T-helper 2 cell treated with Interferon-gamma antibody and Interleukin-4, amounts not matched to agents 5 μg/mL and 100 μg/mL, for 36 hours (primary cell): ENCODE measurements around the gene MYRFL.
A peak's percentile ranks its signal among the peaks of the same experiment; 100 is the strongest.

Experiments used
- DNase-seq: peaks from one replicate; pipeline ENCODE4 v3.0.0; 2021; ENCODE audit warnings: low spot score
- H3K27ac Mint-ChIP-seq: one replicate; pipeline ENCODE4 v1.8.0; 2021; ENCODE audit warnings: mild to moderate bottlenecking, mixed read lengths
- H3K27me3 Mint-ChIP-seq: one replicate; pipeline ENCODE4 v1.8.0; 2021; ENCODE audit warnings: low read depth, mixed read lengths
- H3K36me3 Mint-ChIP-seq: one replicate; pipeline ENCODE4 v1.8.0; 2021; ENCODE audit warnings: low read depth, mixed read lengths
- H3K4me1 Mint-ChIP-seq: one replicate; pipeline ENCODE4 v1.8.0; 2021; ENCODE audit warnings: low read depth, mixed read lengths
- H3K4me3 Mint-ChIP-seq: one replicate; pipeline ENCODE4 v1.8.0; 2022; ENCODE audit warnings: mild to moderate bottlenecking, moderate library complexity, mixed read lengths
- H3K9me3 Mint-ChIP-seq: one replicate; pipeline ENCODE4 v1.8.0; 2021; ENCODE audit warnings: mixed read lengths

The MYRFL gene

GRCh38 chr12:69894800-69895383, 69.9 kb downstream of the MYRFL start:
- Mint-ChIP-seq H3K4me1 (peaks cover 2% of the 10 kb centered on the region), H3K4me3 (no peak overlapping the region), H3K9me3 (no peaks in the 10 kb centered on the region), H3K27ac (no peak overlapping the region), H3K36me3 (no peaks in the 10 kb centered on the region), H3K27me3 (peaks cover 5% of the 10 kb centered on the region)
- no peak for DNase-seq

DNA sequence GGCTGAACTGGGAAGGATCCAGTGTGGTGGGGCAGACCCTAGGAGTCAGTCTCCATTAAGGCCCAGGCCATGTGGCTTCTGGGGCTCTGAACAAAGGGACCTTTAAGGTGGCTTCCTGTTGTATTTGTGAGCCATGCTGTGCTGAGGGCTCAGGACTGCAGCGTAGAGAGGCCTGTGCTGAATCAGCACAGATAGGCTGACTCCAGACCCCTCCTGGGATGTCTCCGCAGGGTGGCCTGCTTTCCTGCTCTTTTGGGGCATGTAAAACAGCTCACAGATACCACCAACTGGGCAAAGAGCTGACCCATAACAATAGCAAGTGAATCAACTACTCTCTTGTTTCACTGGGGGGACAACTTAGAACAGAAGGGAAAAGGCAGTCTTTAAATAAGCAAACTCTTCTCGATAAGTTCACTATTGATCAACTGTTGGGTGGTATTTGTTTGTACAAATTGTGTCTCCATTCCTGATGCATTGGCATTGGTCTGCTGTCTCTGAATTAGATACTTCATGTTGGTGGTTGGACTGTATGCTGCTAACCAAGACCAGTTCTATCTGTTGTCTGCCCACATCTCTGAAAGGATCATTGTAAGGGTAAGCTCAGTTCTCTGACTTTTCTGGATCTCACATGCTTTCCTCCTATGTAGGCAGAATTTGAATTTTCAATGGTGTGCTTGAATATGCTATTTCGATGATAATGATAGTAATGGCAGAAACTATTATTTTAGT, 71.8 kb downstream of the MYRFL start:
- Mint-ChIP-seq H3K9me3 (no peaks in the 10 kb centered on the region), H3K4me1 (peaks cover 2% of the 10 kb centered on the region), H3K36me3 (no peaks in the 10 kb centered on the region), H3K4me3 (no peak overlapping the region), H3K27me3 (peaks cover 2% of the 10 kb centered on the region), H3K27ac (no peak overlapping the region)
- DNase-seq: no peak

GRCh38 chr12:69897744-69898143, 72.7 kb downstream of the MYRFL start:
- Mint-ChIP-seq H3K36me3 (no peaks in the 10 kb centered on the region), H3K4me3 (no peak overlapping the region), H3K4me1 (peaks cover 2% of the 10 kb centered on the region), H3K27ac (no peak overlapping the region), H3K9me3 (no peaks in the 10 kb centered on the region), H3K27me3 (peaks cover 2% of the 10 kb centered on the region)
- DNase-seq: no peak

DNA sequence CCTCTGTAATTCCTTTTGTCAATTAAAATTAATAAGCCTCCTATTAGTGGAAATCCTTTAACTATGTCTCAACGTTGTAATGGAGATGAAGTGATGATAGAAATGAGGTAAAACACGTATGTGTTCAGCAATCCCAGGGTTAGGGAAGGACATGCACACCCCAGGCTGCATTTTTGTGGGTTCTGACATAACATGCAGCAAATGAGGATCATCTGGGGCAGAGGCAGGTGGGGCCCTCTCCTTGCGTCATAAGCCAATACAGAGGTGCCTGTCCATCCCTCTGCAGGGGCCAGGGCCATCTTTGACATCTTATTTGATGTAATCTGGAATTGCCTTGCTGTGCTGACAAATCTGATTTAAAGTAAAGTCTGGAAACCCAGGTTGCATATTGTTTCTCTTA, 73.2 kb downstream of the MYRFL start:
- peaks cover 2% of the 10 kb centered on the region for H3K4me1 Mint-ChIP-seq
- H3K4me3 Mint-ChIP-seq: no peak overlapping the region
- H3K36me3 Mint-ChIP-seq: no peaks in the 10 kb centered on the region
- no peak overlapping the region for H3K27ac Mint-ChIP-seq
- H3K9me3 Mint-ChIP-seq: no peaks in the 10 kb centered on the region
- DNase-seq: no peak
- peaks cover 2% of the 10 kb centered on the region for H3K27me3 Mint-ChIP-seq

- no peak overlapping the region for H3K27ac Mint-ChIP-seq
- H3K4me3 Mint-ChIP-seq: no peak overlapping the region
- H3K27me3 Mint-ChIP-seq: no peaks in the 10 kb centered on the region
- H3K9me3 Mint-ChIP-seq: no peaks in the 10 kb centered on the region
- H3K36me3 Mint-ChIP-seq: no peaks in the 10 kb centered on the region
- no peaks in the 10 kb centered on the region for H3K4me1 Mint-ChIP-seq
- peak; percentile 33 for DNase-seq
Measured at GRCh38 chr12:69900720-69901131, 75.7 kb downstream of the MYRFL start.

- H3K4me1 Mint-ChIP-seq: no peaks in the 10 kb centered on the region
- no peaks in the 10 kb centered on the region for H3K9me3 Mint-ChIP-seq
- H3K4me3 Mint-ChIP-seq: no peak overlapping the region
- no peak overlapping the region for H3K27ac Mint-ChIP-seq
- no peaks in the 10 kb centered on the region for H3K27me3 Mint-ChIP-seq
- no peaks in the 10 kb centered on the region for H3K36me3 Mint-ChIP-seq
- no peak for DNase-seq
Measured at GRCh38 chr12:69901221-69901905, 76.3 kb downstream of the MYRFL start.

- no peaks in the 10 kb centered on the region for H3K9me3 Mint-ChIP-seq
- no peak overlapping the region for H3K4me3 Mint-ChIP-seq
- no peaks in the 10 kb centered on the region for H3K4me1 Mint-ChIP-seq
- H3K27ac Mint-ChIP-seq: no peak overlapping the region
- DNase-seq: no peak
- H3K27me3 Mint-ChIP-seq: no peaks in the 10 kb centered on the region
- H3K36me3 Mint-ChIP-seq: no peaks in the 10 kb centered on the region
Measured at GRCh38 chr12:69903548-69903947, 78.5 kb downstream of the MYRFL start.

- no peak for DNase-seq
- Mint-ChIP-seq H3K27me3 (no peaks in the 10 kb centered on the region), H3K27ac (no peak overlapping the region), H3K4me1 (no peaks in the 10 kb centered on the region), H3K4me3 (no peak overlapping the region), H3K36me3 (no peaks in the 10 kb centered on the region), H3K9me3 (no peaks in the 10 kb centered on the region)
Measured at GRCh38 chr12:69904777-69905176, 79.8 kb downstream of the MYRFL start.

DNA sequence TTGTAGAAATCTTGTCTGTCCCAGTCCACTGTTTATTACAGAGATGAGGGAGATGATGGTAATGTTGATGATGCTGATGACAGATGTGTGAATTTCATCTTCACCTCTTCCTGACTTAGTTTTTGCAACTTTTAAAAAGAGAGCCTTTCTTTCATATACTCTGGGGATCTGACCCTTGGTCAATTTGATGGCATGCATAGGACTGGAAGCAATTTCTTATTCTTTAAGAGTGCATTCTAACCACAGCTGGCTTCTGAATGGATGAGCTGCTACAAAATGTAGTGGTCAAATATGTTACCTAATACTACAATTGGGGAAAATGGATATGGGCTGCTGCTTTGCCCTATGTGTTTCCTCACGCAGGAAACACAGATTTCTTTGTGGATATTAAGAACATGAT, 80.8 kb downstream of the MYRFL start:
- Mint-ChIP-seq H3K27ac (no peak overlapping the region), H3K4me3 (no peak overlapping the region), H3K9me3 (no peaks in the 10 kb centered on the region), H3K36me3 (no peaks in the 10 kb centered on the region), H3K27me3 (peaks cover 3% of the 10 kb centered on the region), H3K4me1 (no peaks in the 10 kb centered on the region)
- no peak for DNase-seq

GRCh38 chr12:69906411-69907216, 81.6 kb downstream of the MYRFL start:
- Mint-ChIP-seq H3K27me3 (peaks cover 3% of the 10 kb centered on the region), H3K36me3 (no peaks in the 10 kb centered on the region), H3K4me3 (no peak overlapping the region), H3K4me1 (no peaks in the 10 kb centered on the region), H3K27ac (no peak overlapping the region), H3K9me3 (no peaks in the 10 kb centered on the region)
- no peak for DNase-seq

DNA sequence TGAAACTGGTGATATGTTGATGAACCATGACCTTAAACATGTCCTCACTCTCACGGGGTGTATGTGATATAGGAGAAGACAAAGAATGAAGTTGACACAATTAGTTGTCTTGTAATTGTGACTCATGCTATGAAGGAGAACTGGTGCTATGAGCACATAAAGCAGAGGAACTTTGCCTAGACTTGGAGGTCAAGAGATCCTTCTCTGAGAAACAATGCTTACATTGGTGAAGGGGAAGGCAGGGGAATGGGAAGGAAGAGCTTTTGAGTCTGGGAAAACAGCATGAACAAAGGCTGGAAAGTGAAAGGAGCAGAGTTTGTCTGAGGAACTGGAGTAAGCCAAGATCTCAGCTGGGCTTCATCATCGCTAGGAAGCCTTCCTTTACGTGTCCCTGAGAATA, 83.2 kb downstream of the MYRFL start:
- H3K4me1 Mint-ChIP-seq: no peaks in the 10 kb centered on the region
- no peaks in the 10 kb centered on the region for H3K9me3 Mint-ChIP-seq
- no peaks in the 10 kb centered on the region for H3K36me3 Mint-ChIP-seq
- H3K4me3 Mint-ChIP-seq: no peak overlapping the region
- DNase-seq: no peak
- no peak overlapping the region for H3K27ac Mint-ChIP-seq
- peaks cover 3% of the 10 kb centered on the region for H3K27me3 Mint-ChIP-seq

GRCh38 chr12:69910694-69911093, 85.7 kb downstream of the MYRFL start:
- no peaks in the 10 kb centered on the region for H3K4me1 Mint-ChIP-seq
- no peak overlapping the region for H3K27ac Mint-ChIP-seq

GRCh38 chr12:69913526-69913925, 88.5 kb downstream of the MYRFL start:
- H3K27ac Mint-ChIP-seq: no peak overlapping the region
- H3K9me3 Mint-ChIP-seq: no peaks in the 10 kb centered on the region
- H3K4me3 Mint-ChIP-seq: no peak overlapping the region
- DNase-seq: no peak
- H3K4me1 Mint-ChIP-seq: no peaks in the 10 kb centered on the region
- peaks cover 6% of the 10 kb centered on the region for H3K27me3 Mint-ChIP-seq
- no peaks in the 10 kb centered on the region for H3K36me3 Mint-ChIP-seq

More at GRCh38 chr12:69910694-69911093, 85.7 kb downstream of the MYRFL start:
- Mint-ChIP-seq H3K4me3 (no peak overlapping the region), H3K36me3 (no peaks in the 10 kb centered on the region), H3K27me3 (peaks cover 6% of the 10 kb centered on the region), H3K9me3 (no peaks in the 10 kb centered on the region)
- DNase-seq: no peak

- Mint-ChIP-seq H3K27me3 (peaks cover 2% of the 10 kb centered on the region), H3K4me1 (no peaks in the 10 kb centered on the region), H3K9me3 (no peaks in the 10 kb centered on the region), H3K4me3 (no peak overlapping the region), H3K36me3 (no peaks in the 10 kb centered on the region), H3K27ac (no peak overlapping the region)
- DNase-seq: no peak
Measured at GRCh38 chr12:69915964-69916363, 90.9 kb downstream of the MYRFL start.
